Parathyroid adenoma (tissue), 2 donors: Measurements from ENCODE around the gene FHOD3.

Source experiments
- H2AFZ ChIP-seq: fragments of 300-600 bp; sonication (generic); one replicate; pipeline ENCODE4 v1.7.0; 2017; ENCODE audit warnings: antibody characterized with exemption, mild to moderate bottlenecking
- H3K27ac ChIP-seq: fragments of 300-600 bp; sonication (generic); one replicate; pipeline ENCODE4 v1.7.0; 2017
- H3K27me3 ChIP-seq: fragments of 300-600 bp; sonication (generic); one replicate; pipeline ENCODE4 v1.7.0; 2017; ENCODE audit warnings: low read length; ENCODE audit not compliant: control insufficient read depth, insufficient read depth
- H3K36me3 ChIP-seq: fragments of 300-600 bp; sonication (generic); one replicate; pipeline ENCODE4 v1.7.0; 2017; ENCODE audit warnings: low read length; ENCODE audit not compliant: control insufficient read depth, insufficient read depth
- H3K4me1 ChIP-seq: fragments of 300-600 bp; sonication (generic); one replicate; pipeline ENCODE4 v1.7.0; 2017; ENCODE audit warnings: control low read depth
- H3K4me2 ChIP-seq: fragments of 300-600 bp; sonication (generic); one replicate; pipeline ENCODE4 v1.7.0; 2017; ENCODE audit warnings: low read length
- H3K4me3 ChIP-seq: fragments of 300-600 bp; sonication (generic); one replicate; pipeline ENCODE4 v1.7.0; 2017; ENCODE audit warnings: low read depth, low read length
- H3K79me2 ChIP-seq: fragments of 300-600 bp; sonication (generic); one replicate; pipeline ENCODE4 v1.7.0; 2017; ENCODE audit warnings: control low read depth
- H3K9ac ChIP-seq: fragments of 300-600 bp; sonication (generic); one replicate; pipeline ENCODE4 v1.7.0; 2017; ENCODE audit warnings: mild to moderate bottlenecking
- H3K9me3 ChIP-seq: fragments of 300-600 bp; sonication (generic); one replicate; pipeline ENCODE4 v1.7.0; 2017; ENCODE audit warnings: low read length; ENCODE audit not compliant: control insufficient read depth
- CTCF ChIP-seq: fragments of 300-600 bp; sonication (generic); IDR thresholded peaks from one replicate; pipeline ENCODE4 v1.7.0; 2017; ENCODE audit warnings: antibody characterized with exemption, mild to moderate bottlenecking
- donor health status: primary hyperparathyroidism.

FHOD3 gene

GRCh38 chr18:36454245-36454644, 156.7 kb downstream of the FHOD3 start:
- H2AFZ ChIP-seq = no peak overlapping the region
- H3K36me3 ChIP-seq = no peaks in the 10 kb centered on the region
- no peaks in the 10 kb centered on the region for H3K4me1 ChIP-seq
- no peak overlapping the region for H3K27ac ChIP-seq
- H3K79me2 ChIP-seq = no peaks in the 10 kb centered on the region
- no peak overlapping the region for H3K4me3 ChIP-seq
- H3K9me3 ChIP-seq = no peaks in the 10 kb centered on the region
- no peak overlapping the region for H3K9ac ChIP-seq
- H3K4me2 ChIP-seq = no peak overlapping the region
- H3K27me3 ChIP-seq = no peaks in the 10 kb centered on the region
- TF ChIP-seq CTCF = no peak

- H3K27ac ChIP-seq = no peak overlapping the region
Observed at GRCh38 chr18:36454848-36455458, 157.4 kb downstream of the FHOD3 start.

GRCh38 chr18:36455931-36456330, 158.4 kb downstream of the FHOD3 start:
- Histone ChIP-seq H3K4me1 (no peaks in the 10 kb centered on the region), H3K4me3 (no peak overlapping the region), H3K79me2 (no peaks in the 10 kb centered on the region), H3K27me3 (no peaks in the 10 kb centered on the region), H3K27ac (no peak overlapping the region), H3K9me3 (no peaks in the 10 kb centered on the region), H3K9ac (no peak overlapping the region), H2AFZ (no peak overlapping the region), H3K4me2 (no peak overlapping the region), H3K36me3 (no peaks in the 10 kb centered on the region)
- TF ChIP-seq CTCF = no peak

More at GRCh38 chr18:36454848-36455458, 157.4 kb downstream of the FHOD3 start:
- Histone ChIP-seq H3K36me3 (no peaks in the 10 kb centered on the region), H3K79me2 (no peaks in the 10 kb centered on the region), H3K9ac (no peak overlapping the region), H3K4me3 (no peak overlapping the region), H2AFZ (no peak overlapping the region), H3K27me3 (no peaks in the 10 kb centered on the region), H3K9me3 (no peaks in the 10 kb centered on the region), H3K4me1 (no peaks in the 10 kb centered on the region), H3K4me2 (no peak overlapping the region)
- TF ChIP-seq CTCF = no peak

- Histone ChIP-seq H3K4me1 (no peaks in the 10 kb centered on the region), H3K4me2 (no peak overlapping the region), H3K27me3 (no peaks in the 10 kb centered on the region), H3K4me3 (no peak overlapping the region), H3K36me3 (no peaks in the 10 kb centered on the region), H2AFZ (no peak overlapping the region), H3K27ac (no peak overlapping the region), H3K79me2 (no peaks in the 10 kb centered on the region), H3K9ac (no peak overlapping the region), H3K9me3 (no peaks in the 10 kb centered on the region)
- TF ChIP-seq CTCF = no peak
Observed at GRCh38 chr18:36456622-36457021, 159.1 kb downstream of the FHOD3 start.

- Histone ChIP-seq H3K27me3 (no peaks in the 10 kb centered on the region), H3K4me3 (no peak overlapping the region), H3K9ac (no peak overlapping the region), H3K79me2 (no peaks in the 10 kb centered on the region), H3K27ac (no peak overlapping the region), H2AFZ (no peak overlapping the region), H3K4me2 (no peak overlapping the region), H3K9me3 (no peaks in the 10 kb centered on the region), H3K4me1 (no peaks in the 10 kb centered on the region), H3K36me3 (no peaks in the 10 kb centered on the region)
- no peak for TF ChIP-seq CTCF
Observed at GRCh38 chr18:36457683-36458082, 160.2 kb downstream of the FHOD3 start.
